ENCODE measurements around the gene NRDE2.

Gene NRDE2

DNA sequence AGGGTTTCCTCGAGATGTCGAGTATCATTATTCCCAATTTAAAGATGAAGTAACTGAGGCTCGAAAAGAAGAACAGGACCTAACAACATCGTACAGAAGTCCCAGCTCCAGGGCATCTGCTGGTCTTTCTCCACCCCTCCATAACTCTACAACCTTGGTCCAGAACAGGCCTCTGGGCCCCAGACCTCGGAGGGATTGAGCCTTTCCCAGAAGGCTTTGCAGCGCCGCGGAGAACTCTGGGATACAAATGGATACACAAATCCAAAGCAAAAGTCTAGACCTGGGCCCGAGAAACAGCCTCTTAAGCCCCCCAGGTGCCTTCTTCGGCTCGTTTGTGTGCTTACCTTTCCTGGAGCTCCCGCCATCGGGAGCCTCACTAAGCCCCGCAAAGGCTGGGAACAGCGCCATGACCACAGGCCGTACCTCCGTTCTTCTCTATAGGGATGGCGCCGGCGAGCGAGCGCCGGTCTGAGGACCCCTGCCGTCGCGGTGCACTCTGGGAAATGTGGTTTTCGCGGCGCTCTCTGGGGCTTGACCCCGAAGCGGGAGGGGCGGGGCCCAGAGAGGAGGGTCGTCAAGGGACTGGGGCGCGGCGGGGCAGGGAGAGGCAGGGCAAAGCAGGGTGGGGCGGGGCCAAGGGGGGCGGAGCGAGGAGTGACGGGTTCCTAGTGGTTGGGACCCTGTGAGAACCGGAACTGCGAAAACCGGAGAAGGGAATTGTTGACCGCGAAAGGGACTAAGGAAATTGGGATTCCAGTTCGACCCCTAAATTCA, at the start of gene NRDE2:
Gene NRDE2 (minus strand): TSS at position 445 of the 774 bp plus-strand sequence. CDS start 37 bp downstream, at position 408.
- peak; percentile 96 to 99 (median 99) for DNase-seq (ENCODE audit: low read depth in 2 of 3, low spot score in 1 of 3)

DNA sequence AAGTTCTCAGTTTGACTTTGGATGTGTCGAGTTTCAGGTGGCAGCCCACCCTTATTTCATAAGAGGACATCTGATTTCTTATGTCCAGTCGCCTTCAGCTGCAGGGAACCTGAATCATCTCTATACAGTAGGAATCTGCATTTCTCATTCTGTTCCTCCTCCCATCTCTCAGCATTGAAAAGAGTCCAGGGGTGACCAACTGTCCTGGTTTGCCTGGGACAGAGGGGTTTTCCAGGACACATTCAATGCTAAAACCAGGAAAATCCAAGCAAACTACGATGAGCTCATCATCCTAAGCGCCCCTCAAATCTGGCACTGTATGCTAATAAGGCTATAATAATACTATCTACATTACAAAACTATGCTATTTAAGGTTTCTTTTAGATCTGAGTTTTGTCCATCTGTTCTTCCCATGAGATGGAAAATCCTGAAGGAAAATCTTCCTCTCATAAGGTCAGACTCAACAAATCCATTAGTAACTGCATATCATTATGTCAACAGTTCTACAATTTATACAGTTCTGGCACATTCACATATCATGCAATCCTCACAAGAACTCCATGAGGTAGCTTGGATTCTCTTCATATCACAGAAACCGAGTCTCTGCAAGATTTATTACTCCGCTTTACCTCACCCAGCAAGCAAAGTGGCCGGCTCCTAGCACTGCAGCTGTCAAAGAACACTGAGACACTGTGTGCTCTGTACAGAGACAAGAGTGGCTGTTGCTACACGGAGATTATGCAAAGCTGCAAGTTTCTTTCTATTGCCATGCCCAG, 49.5 kb upstream of the NRDE2 start:
- DNase-seq (ENCODE audit: low read depth in 2 of 3, low spot score in 1 of 3) = no peak

- DNase-seq (ENCODE audit: low read depth in 2 of 3, low spot score in 1 of 3) = no peak
These were observed 47.4 kb upstream of the NRDE2 start for GRCh38 chr14:90379106-90379505.

DNA sequence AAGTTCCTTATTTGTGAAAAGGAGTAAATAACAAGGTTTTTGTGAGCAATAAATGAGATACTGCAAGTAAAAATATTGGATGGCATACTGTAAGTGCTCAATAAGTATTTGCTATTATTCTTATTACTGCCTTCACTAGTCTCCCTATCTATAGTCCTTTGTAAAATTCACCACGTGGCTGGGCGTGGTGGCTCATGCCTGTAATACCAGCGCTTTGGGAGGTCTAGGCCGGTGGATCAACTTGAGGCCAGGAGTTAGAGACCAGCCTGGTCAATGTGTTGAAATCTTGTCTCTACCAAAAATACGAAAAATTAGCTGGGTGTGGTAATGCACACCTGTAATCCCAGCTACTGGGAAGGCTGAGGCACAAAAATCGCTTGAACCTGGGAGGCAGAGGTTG, 46.5 kb upstream of the NRDE2 start:
- no peak for DNase-seq (ENCODE audit: low read depth in 2 of 3, low spot score in 1 of 3)

- DNase-seq (ENCODE audit: low read depth in 2 of 3, low spot score in 1 of 3) = no peak
These were observed 44.2 kb upstream of the NRDE2 start for GRCh38 chr14:90375934-90376333.

GRCh38 chr14:90374813-90375212, 43.1 kb upstream of the NRDE2 start:
- DNase-seq (ENCODE audit: low read depth in 2 of 3, low spot score in 1 of 3) = no peak

GRCh38 chr14:90373887-90374286, 42.1 kb upstream of the NRDE2 start:
- DNase-seq (ENCODE audit: low read depth in 2 of 3, low spot score in 1 of 3) = no peak

DNA sequence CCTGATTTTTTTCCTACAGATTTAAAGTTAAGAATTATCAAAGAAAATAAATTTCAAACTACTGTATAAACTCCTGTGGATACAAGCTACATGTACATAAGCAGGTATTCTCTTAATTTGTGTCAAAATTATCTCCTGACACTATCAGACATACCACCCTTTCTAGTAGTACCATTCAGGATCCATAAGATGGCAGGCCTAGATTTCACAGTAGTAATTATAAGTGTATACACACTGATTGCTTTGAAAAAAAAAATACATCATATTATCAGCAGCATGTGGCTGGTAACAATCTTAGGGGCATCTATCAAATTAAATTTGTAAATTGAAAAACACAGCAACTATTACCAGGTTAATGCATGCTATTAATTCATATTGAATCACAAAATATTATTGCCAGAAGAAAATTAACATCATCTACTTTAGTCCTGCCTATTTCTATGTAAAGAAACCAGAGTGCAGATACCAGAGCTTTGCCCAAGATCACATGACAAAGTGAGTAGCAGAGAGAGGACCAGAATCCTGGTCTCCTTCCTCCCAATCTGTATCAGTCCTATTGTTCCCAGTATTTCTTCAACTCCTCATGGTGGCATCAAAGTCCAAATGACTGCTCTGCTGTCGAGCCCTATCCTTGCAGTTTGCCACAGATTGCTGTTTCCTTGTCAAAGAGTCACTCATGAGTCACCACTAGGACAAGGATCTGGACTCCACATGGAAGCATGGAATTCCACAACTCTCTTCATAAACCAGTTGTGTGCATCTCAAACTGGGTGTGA, 37.4 kb upstream of the NRDE2 start:
- no peak for DNase-seq (ENCODE audit: low read depth in 2 of 3, low spot score in 1 of 3)

DNA sequence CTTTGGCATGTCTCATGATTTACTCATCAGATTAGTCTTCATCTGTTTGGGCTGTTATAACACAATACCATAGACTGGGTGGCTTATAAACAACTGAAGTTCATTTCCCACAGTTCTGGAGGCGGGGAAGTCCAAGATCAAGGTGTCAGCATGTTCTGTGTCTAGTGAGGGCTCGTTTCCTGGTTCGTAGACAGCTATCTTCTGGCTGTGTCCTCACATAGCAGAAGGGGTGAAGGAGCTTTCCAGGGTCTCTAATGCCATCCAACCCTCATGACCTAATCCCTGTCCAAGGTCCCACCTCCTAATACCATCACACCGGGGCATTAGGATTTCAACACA, 30.8 kb upstream of the NRDE2 start:
- DNase-seq (ENCODE audit: low read depth in 2 of 3, low spot score in 1 of 3) = no peak

DNA sequence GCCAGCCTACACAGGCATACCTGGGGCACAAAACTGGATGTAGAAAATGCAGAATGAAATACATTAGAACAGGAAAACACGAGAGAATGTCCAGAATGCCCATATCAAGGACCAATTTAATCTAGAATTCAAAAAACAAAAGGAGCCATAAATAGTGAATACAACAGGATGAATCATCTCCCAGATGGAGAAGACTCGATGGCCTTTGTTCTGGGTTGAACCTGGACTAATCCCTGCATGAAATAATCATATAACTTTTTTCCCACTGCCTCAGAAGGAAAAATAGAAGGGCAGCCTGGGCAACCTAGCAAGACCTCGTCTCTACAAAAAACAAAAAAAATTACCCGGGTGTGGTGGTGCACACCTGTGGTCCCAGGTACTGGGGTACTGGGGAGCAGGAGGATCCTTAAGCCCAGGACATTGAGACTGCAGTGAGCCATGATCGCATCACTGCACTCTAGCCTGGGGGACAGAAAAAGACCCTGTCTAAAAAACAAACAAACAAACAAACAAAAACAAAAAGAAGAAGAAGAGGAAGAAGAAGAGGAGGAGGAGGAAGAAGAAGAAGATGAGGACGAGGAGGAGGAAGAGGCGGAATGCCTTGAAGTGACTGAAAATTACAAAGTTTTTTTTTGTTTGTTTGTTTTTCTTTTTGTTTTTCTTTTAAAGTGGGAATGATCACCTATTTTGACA, 30.3 kb upstream of the NRDE2 start:
- no peak for DNase-seq (ENCODE audit: low read depth in 2 of 3, low spot score in 1 of 3)

GRCh38 chr14:90358359-90358758, 26.6 kb upstream of the NRDE2 start:
- no peak for DNase-seq (ENCODE audit: low read depth in 2 of 3, low spot score in 1 of 3)

DNA sequence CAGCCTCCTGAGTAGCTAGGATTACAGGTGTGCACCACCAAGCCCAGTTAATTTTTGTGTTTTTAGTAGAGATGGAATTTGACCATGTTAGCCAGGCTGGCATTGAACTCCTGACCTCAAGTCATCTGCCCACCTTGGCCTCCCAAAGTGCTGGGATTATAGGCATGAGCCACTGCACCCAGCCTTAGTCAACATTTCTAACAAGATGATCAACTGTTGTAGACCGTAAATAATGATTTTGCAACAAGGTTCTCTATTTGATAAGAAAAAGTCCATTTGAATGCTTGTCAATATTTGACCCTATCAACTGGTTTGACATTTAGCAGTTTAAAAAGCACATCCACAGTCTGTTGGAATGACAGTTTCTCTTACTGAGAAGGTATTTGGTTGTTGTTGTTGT, 25.2 kb upstream of the NRDE2 start:
- no peak for DNase-seq (ENCODE audit: low read depth in 2 of 3, low spot score in 1 of 3)

DNA sequence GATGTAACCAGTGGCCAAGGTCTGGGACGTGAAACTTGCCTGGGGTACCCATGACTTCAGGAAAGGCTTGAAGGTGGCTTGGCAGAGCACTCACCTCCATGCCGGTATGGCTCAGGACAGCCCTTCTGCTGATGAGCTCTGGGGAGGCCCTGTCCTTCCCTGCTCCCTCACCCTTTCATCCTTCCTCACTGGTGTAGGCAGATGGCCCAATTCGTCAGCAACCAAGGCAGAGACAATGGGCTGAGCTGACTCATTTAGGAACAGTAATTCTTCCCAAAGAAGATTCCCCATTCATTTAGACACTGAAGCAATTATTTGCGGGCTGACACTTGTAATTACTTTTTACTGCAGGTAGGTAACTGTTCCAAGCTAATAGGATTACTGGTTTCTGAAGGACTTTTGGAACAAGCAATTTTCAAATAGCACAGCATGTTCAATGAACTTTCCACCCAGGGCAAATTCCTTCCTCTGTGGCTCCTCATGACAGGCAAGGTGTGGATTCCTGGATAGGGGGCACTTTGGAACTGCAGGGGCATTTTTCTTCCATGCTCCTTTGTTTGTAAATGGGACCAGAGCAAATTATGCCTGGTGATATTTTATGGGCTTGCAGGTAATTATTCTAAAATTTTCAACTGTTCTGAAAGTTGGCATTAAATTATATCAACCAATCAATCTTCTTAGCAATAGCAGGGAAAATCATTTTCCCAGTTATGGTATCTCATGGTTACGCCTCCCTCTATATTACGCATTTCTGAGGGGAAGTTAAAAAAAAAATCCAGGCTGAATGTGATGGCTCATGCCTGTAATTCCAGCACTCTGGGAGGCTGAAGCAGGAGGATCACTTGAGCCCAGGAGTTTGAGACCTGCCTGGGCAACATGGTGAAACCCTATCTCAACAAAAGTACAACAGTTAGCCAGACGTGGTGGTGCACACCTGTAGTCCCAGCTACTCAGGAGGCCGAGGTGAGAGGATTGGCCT, 24.1 kb upstream of the NRDE2 start:
- DNase-seq (ENCODE audit: low read depth in 2 of 3, low spot score in 1 of 3) = no peak

DNA sequence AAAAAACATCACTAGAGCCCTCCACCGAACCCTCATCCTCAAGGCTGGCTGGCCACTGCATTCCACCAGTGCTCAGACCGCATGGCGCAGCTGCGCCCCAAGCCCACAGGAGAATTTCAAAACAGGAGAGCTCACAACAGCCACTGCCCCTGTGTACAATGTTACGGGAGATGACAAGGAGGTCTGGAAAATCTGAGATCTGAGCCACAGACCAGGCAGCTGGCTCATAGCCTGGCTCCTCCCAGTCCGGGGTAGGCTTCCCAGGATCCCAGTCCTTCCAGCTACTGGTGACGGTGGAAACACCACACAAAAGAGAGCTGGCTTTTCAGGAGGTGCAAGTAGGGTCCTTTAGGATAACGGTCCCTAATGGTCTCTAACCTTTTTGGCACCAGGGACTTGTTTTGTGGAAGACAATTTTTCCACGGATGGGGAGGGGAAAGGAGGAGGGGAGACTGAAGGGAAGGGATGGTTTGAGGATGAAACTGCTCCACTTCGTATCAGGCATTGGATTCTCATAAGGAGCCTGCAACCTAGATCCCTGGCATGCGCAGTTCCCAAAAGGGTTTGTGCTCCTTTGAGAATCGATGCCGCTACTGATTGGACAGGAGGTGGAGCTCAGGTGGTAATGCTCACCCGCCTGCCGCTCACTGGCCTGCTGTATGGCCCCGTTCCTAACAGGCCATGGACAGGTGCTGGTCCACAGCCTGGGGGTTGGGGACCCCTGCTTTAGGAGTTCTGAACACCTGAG, 23.0 kb upstream of the NRDE2 start:
- no peak for DNase-seq (ENCODE audit: low read depth in 2 of 3, low spot score in 1 of 3)

- DNase-seq (ENCODE audit: low read depth in 2 of 3, low spot score in 1 of 3) = no peak
These were observed 18.0 kb upstream of the NRDE2 start for GRCh38 chr14:90349739-90350138.

GRCh38 chr14:90348270-90348669, 16.5 kb upstream of the NRDE2 start:
- no peak for DNase-seq (ENCODE audit: low read depth in 2 of 3, low spot score in 1 of 3)

DNA sequence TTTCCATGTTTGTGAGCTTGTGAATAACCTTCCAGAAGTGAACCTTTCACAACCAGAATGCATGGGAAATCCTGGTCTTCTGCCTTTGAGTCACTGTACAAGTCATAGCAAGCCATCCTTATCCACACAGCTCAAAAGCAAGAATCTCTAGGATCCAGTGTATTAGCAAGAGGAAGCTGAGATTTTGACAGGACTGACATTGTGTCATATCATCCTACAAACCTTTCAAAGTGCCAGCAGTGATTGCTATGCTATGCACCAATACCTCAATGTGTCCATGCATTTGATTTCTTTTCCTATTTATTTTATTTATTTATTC, 13.5 kb upstream of the NRDE2 start:
- DNase-seq (ENCODE audit: low read depth in 2 of 3, low spot score in 1 of 3) = no peak

DNA sequence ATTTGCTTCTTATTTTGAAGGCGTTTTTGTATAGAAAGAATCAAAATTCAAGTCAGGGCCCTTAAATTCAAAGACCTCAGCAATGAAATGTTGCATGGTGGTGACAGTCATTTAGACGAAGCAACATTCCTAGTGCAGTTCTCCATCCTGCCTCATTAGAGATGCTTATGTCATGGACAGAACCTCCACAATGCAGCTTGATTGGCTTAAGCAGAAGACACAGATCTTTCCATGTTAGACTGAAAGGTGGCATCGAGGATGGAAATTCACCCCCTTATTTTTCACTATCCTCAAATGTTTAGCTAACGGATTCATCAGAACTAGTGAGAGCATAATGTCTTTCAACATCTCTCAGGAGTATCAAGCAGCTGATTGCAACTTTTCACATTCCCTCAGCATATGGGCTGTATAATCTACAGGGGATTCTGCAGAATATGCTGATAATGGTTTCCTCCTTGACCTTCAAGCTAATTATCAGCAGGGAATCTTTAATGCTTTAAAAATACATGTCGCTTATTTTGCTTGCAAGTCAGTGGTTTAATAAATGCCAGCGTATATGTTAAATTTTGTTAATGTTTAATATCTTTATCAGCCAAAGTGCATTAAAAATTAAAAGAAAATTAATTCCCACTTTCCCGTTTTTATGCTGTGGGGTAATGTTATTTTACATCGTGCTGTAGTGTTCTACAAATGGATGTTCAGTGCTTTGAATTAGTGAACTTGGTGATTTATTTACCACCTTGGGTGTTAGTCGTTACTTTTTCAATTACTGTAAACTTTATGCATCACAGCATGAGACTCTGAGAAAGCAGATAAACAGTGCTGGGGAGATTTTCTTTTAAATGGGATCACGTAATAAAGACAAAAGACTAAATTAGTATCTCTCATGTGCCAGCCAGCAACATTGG, 12.8 kb upstream of the NRDE2 start:
- DNase-seq (ENCODE audit: low read depth in 2 of 3, low spot score in 1 of 3) = no peak

- DNase-seq (ENCODE audit: low read depth in 2 of 3, low spot score in 1 of 3) = no peak
These were observed 10.6 kb upstream of the NRDE2 start for GRCh38 chr14:90342327-90342726.

All from stimulated activated CD4-positive, alpha-beta T cell treated with anti-CD3 and anti-CD28 coated beads, Interleukin-12 subunit alpha, Interleukin-12 subunit beta, amount 100 ng/mL, for 48 hours (primary cell).